HG03064 (cell line): ENCODE measurements around the gene ANKMY1.

ENCODE experiments used
- ATAC-seq: cut with Tn5 transposase; IDR thresholded peaks from one replicate; pipeline ENCODE4 v1.9.1; 2021; ENCODE audit warnings: low read depth; ENCODE audit not compliant: unreplicated experiment

ANKMY1 gene

DNA sequence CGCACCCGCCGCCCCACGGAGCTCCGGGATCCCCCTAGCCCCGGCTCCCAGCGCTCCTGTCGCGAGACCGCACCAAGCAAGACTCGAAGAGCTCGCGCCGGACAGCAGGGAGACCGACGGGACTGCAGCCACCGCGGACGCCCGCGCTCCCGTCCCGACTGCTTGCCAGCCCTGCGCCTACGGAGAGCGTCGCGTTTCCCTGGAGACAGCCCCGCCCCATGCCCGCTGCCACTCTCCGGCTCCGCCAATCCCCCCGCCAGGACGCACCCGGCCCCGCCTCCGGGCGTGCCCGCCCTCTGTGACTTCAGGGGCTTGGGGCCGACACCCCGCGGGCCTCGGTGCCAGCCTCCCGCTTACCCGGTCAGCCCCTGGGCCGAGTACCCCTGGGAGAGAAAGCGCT, at the start of gene ANKMY1:
ANKMY1 (minus strand) TSS at position 181 of the 400 bp plus-strand sequence. CDS start 653 bp downstream, outside the sequence.
- no peak for ATAC-seq

- no peak for ATAC-seq
Measured at GRCh38 chr2:240605867-240606743, 48.3 kb upstream of the ANKMY1 start.

DNA sequence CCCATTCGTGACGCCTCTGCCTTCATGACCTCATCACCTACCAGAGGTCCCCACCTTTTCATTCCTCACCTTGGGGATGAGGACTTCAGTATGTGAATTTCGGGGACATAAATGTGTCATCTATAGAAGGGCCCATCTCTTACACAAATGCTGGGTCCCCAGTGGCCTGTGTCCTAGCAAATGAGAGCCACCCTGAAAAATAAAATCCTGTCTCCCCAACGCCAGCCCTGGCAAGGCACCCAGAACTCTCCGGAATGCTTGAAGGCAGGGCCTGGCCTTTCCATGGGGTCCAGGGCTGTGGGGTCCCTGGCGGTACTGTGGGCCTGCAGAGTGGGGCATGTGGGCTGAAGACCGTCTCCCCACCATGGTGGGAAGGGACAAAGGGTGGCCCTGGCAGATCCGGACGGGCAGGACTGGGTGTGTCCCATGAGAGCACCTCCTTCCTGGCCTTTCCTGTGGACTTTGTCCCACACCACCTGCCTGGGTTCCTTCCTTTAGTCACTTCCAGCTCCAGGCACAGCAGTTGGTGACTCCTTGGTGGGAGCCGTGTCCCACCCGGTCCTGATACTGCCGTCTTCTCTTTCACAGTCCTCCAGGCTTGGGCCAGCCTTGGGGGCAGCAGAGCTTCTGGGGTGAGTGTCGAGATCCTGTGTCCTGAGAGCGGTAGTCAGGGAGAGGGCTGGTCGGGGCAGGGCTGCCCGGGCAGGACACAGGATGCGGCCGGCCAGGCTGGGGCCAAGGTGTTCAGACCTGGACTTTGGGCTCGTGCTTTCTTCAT, 47.3 kb upstream of the ANKMY1 start:
- ATAC-seq = no peak

DNA sequence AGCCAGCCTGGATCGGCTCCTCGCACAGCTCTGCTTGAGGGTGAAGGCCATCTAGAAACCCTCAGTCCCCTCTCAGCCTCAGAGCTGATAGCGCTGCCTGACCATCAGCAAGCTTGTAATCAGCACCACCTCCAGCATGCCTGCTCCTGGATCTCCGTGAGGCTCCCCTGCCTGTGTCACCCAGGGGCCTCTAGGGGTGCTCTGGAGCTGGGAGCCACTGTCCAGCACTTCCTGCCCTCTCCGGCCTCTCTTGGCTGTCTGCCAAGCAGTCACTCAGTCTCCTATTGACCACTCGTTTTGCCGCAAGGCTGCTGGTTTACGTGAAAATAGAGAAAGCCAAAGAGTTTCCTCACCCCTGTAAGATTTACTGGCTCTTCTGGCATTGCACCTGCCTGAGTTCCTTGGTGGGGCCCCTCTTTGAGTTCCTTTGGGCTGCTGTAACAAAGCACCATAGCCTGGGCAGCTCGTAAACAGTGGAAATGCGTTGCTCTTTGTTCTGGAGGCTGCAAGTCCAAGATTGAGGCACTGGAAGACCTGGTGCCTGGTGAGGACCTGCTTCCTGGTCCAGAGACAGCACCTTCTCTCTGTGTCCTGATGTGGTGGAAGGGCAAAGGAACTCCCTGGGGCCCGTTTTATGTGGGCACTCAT, 46.6 kb upstream of the ANKMY1 start:
- ATAC-seq = no peak

DNA sequence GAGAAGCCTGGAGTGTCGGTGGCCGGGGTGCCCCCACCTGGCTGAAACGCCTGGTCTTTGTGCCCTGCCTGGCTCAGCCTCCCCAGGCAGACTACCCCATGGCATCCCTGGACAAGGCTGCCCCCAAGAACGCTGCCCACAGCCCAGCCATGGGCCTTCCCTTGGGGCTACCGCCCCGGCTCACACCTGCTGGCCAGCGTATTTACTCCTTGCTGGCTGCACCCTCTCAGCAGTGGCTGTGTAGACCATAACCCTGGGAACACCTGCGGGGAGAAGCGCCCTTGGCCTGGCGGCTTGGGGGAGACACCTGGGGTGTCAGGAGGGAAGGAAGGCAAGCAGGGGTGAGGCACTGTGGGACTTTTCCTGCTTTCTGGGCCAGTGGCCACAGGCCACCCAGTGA, 46.1 kb upstream of the ANKMY1 start:
- no peak for ATAC-seq

- no peak for ATAC-seq
Measured at GRCh38 chr2:240603081-240603835, 45.5 kb upstream of the ANKMY1 start.

DNA sequence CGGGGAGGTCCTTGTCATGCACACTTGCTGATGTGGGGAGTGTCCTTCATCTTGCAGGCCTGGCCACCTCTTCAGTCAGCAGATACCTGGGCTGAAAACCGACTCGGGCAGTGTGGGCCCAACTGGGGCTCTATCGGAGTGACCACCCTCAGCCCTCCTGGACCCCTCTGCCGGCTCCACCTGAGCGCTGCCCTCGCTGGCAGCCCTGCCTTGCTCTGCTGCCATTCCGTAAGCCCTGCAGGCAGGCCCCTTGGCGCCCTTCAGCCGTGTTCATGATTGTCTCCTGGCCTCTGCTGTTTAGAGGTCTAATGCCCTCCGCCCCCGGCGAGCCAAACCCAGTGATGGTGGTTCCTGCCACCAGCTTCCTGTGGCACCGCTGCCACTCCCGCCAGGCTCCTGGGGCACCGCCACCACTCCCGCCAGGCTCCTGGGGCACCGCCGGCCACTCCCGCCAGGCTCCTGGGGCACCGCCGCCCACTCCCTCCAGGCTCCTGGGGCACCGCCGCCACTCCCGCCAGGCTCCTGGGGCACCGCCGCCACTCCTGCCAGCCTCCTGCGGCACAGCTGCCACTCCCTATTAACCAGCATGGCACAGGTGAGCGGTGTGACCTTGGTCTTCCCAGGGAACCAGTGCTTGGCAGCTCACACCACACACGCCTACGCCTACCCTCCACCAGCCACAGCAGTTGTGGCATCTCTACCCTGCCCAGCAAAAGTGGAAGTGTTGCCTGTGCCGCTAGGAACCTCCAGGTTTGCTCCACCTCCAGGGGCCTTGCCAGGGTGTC, 44.7 kb upstream of the ANKMY1 start:
- no peak for ATAC-seq

DNA sequence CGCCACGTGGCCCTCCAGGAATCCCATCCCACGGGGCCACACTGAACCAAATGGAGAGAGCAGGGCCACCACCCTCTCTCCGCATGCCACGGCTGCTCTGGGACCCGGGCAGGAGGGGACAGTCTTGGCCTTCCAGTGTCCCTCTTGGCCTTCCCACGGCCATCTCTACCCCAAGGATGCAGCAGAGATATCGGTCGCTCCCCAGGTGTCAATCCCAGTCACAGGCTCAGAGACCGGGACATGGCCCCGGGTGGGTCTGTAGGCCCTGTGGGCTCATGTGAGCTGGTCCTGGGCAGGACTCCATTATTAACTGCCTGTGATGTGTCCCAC, 44.0 kb upstream of the ANKMY1 start:
- no peak for ATAC-seq

DNA sequence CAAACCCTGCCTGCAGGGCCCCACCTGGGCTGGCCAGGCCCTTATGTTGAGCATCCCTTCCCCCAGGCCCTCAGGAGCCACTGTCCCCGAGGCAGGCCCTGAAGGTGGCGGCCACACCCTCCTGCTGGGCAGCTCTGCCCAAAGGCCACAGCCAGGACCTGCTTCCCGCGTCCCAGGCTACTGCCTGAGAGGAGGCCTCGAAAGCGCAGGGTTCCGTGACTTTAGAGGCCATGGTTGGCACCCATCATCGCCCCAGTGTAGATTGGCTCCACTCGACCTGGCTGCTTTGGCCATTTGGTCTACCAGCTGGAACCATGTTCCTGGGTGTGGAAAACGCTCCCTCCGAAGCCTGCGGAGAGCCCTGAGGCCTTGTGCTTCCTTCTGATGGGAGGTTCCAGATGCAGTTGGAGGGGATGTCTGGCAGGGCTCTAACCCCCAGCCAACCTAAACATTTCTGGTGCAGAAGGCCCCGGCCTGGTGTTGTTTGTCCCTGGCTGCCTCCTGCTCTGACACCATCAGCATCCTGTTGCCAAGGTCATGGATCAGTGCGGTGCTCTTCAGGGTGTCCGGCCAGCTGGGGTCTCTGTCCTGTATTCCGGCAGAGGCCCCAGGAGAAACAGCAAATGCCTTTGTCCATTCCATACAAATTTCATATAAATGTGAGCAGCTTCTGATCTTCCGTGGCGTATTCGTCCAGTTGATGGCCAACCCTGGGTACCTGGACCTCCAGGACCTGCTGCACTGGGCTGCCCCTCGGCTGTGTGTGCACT, 43.5 kb upstream of the ANKMY1 start:
- no peak for ATAC-seq

- ATAC-seq = no peak
Measured at GRCh38 chr2:240600451-240600961, 42.7 kb upstream of the ANKMY1 start.

DNA sequence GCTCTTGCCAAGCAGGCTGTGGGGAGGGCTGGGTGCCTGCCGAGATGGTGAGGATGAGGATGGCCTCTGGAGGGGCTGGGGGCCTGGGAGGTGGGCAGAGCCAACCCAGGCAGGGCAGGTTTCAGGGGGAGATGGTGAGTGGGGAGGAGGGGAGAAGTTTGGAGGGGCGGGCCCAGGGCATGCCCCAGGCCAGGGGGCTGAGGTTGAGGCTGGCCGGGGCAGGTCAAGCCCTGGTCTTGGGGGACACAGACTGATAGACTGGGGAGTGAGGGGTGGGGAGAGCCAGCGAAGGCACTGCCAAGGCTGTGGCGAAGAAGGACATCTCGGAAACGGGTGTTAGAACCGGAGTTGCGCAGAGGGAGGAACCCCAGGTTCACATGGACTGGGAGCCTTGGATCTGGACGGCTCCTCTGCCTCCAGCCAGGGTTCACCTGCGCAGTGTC, 41.4 kb upstream of the ANKMY1 start:
- no peak for ATAC-seq

DNA sequence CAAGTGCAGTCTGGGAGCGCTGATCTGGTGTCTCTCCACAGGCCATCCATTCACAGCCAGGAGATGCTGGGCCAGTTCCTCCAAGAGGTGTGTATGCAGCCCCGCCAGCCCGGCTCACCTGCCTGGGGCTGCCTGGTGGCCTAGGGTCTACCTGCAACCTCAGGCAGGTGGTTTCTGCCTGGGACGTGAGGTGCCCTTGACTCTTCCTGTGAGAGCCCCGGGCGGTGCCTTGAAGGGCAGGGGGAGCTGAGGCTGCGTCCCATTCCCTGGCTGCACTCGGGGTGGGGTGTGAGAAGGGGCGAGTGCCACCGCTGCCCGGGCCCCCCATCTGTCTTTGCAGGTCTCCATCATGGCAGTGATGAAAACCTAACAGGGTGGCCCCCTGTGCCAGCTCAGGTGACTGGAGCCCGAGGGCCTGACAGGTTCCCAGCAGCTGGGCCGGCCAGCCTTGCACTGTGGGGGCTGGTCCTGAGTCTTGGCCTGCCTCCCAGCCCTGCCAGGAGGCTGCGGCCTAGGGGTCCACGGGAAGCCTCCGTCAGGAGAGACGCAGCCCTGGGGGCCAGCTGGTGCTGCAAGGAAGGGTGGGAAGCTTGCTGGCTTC, 40.6 kb upstream of the ANKMY1 start:
- ATAC-seq = no peak

DNA sequence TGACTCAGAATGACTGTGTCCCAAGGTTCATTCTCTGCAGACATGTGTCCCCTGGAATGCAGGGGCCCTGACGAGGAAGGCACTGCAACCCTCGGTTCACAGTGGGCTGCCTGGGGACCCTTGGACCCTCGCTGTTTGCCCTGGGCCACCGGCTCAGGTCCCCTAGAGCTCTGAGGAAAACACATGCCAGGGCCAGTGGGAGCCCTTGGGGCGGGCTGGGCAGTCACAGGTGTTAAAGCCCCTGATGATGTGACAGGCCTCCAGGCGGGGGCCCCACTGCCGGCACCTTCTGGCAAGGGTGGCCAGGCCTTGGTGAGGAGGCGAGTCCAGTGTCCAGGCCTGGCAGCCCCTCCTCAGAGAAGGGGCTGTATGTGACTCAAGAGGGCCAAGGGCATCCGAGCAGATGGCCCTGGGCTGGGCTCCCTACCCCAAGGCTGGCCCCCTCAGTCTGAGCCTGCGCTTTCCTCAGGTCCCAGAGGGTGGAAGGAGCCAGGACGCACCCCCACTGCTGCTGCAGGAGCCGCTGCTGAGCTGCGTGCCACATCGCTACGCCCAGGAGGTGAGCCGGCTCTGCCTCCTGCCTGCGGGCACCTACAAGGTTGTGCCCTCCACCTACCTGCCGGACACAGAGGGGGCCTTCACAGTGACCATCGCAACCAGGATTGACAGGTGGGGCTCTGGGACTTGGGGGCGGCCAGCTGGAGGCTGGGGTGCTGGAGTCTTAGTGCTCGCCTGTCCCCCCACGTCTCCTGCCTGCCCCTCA, 39.8 kb upstream of the ANKMY1 start:
- no peak for ATAC-seq

GRCh38 chr2:240597054-240597418, 39.2 kb upstream of the ANKMY1 start:
- ATAC-seq = no peak

DNA sequence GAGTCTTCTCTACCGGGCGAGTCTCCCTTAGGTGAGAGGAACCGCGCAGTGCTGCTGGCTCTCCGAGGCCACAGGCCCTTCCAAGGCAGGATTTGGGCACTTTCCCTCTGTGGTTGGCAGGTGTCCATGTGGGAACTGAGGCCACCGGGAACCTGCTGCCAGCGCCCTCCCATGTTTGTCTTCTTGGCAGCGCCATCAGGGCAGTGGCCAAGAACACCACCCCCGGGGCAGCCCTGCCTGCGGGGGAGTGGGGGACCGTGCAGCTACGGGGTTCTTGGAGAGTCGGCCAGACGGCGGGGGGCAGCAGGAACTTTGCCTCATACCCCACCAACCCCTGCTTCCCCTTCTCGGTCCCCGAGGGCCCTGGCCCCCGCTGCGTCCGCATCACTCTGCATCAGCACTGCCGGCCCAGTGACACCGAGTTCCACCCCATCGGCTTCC, 38.7 kb upstream of the ANKMY1 start:
- ATAC-seq = no peak

GRCh38 chr2:240596080-240596460, 38.3 kb upstream of the ANKMY1 start:
- no peak for ATAC-seq

GRCh38 chr2:240595381-240596079, 37.7 kb upstream of the ANKMY1 start:
- no peak for ATAC-seq
